ENCODE results near the gene SORBS2. TPM values are rescaled to one million over a fixed set of nuclear protein-coding genes. Genes with fewer than 3 reads are reported as not detected.
"Not testable (repeated sequence)": the region's sequence is repeated elsewhere in the genome, so short reads cannot be mapped to it uniquely, and the experiment has no call there.

Gene SORBS2
- total RNA-seq, 1 donor from 2014 or later: 1,779 TPM

DNA sequence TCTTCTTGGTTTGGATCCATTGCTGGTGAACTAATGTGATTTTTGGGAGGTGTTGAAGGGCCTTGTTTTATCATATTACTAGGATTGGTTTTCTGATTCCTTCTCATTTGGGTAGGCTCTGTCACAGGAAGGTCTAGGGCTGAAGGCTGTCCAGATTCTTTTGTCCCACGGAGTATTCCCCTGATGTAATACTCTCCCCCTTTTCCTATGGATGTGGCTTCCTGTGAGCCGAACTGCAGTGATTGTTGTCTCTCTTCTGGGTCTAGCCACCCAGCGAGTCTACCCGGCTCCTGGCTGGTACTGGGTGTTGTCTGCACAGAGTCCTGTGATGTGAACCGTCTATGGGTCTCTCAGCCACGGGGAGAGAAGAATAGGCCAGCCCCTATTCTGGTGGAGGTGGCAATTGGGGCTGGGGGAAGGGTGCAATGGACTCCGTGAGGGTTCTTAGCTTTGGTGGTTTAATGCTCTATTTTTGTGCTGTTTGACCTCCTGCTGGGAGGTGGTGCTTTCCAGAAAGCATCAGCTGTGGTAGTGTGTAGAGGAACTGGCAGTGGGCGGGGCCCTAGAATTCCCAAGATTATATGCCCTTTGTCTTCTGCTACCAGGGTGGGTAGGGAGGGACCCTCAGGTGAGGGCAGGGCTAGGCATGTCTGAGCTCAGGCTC, 252.6 kb downstream of the SORBS2 start:
- DNase-seq (ENCODE audit: low spot score); intact Hi-C loops (cut with DNase I): not testable (repeated sequence)

DNA sequence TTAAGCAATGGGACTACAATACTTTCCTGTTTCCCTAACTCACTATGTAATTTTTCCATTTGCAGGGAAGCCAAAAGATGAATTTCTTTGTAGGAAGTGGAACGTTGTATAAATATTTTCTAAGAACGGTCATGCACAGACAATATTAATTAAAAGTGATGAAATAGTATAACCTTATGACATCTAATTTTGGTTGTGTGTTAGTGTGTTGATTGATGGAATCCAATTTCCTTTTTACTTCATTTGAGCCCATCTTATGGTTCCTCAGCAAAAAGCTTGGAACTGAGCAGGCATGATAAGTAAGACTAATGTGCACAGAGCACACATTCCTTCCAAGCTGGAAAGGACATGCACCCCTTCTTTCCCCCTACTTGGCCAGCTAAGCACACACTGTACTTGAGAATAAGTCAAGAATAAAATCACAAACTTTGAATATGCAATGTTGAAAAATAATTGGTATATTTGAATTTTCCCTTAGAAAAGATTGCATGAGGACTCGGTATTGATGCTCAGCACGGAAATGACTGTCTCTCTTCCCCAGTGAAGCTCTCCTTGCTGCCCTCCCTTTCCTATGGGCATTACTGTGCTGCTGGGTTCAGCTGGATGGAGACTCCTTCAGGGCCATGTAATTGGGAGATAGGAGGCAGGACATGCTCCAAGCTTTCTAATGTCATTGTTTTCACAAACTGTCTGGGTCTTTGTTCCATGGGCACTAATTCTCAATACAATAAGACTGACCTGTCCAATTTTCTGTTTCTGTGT, 257.4 kb downstream of the SORBS2 start:
- DNase-seq (ENCODE audit: low spot score): no peak
- intact Hi-C loops (cut with DNase I): no loop called here

DNA sequence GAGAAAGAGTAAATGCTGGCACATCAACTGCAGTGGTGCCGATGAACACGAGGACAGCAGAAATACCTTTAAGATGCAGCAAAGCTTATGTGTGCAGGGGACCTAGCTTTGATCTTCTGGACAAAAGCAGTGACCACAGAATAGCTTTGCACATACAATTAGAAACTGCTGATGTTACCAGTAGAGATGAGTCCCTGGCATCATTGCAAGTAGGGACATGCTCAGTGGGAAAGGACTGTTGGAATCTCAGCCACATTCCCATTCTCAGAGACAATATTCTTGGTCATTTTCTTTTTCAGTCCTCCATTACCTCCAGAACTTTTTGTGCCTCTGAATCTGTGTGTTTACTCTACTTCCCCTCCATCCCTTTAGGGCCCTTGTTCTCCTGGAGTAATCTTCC, 259.7 kb downstream of the SORBS2 start:
- DNase-seq (ENCODE audit: low spot score): no peak
- intact Hi-C loops (cut with DNase I): no loop called here

DNA sequence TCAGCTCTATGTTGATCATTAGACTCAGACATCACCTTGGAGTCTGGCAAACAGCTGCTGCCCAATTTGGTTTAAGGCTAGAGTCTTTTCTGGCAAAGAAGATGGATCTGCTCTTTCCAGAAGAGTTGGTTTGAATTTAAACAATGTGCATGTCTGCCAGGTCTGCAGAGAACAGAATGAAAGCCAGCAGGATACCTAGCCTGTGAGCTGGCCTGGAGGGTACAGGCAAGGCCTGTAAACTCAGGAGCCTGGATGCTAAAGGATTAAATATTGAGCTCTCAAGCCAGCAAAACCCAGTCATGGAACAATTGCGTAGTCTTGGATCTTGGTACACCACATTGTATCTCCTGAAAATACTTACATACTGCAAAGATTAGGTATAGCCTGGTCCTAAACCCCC, 261.1 kb downstream of the SORBS2 start:
- intact Hi-C loops (cut with DNase I): no loop called here
- no peak for DNase-seq (ENCODE audit: low spot score)

DNA sequence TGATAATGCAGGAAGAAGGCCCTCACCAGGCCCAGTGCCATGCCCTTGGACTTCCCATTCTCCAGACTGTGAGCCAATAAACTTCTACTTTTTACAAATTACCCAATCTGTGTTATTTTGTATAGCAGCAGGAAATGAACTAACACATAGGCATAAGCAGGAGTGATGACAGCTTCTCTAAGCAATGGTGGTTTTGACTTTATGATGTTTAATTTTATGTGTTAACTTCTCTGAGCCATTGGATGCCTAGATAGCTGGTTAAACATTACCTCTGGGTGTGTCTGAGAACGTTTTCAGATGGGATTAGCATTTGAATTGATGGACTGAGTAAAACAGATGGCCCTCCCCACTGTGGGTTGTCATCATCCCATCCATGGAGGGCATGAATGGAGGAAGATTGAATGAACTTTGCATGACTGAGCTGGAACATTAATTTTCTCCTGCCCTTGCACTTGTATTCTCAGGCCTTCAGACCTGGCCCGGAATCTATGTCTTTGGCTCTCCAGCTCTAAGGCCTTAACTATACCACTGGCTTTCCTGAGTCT, 262.8 kb downstream of the SORBS2 start:
- DNase-seq (ENCODE audit: low spot score): no peak
- intact Hi-C loops (cut with DNase I): no loop called here

DNA sequence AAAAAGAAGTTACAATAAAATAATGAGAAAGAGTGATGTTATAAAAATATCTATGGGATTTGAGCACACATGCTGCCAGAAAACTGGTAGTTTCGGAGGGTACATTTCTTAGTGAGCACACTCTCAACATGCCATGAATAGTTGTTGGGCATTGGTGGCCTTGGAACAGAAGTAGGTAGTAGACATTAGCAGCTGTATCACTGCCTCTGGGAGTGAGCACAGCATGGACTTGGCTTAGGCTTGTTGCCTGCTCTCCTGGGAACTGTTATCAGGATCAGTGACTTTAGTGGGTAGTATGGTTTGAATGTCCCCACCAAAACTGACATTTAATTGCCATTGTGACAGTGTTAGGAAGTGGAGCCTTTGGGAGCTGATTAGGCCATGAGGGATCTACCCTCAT, 263.4 kb downstream of the SORBS2 start:
- intact Hi-C loops (cut with DNase I): no loop called here

DNA sequence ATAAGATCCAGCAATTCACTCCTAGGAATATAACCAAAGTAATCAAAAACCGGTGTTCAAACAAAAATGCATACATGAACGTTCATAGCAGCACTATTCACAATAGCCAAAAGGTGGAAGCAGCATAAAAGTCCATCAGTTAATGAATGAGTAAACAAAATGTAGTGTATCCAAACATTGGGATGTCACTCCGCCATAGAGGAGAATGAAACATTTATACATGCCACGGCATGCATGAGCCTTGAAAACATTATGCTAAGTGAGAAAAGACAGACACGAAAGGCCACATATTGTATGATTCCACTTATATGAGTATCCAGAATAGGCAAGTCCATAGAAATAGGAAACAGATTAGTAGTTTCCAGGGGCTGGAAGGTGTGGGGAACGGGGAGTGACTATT, 265.7 kb downstream of the SORBS2 start:
- DNase-seq (ENCODE audit: low spot score): no peak
- intact Hi-C loops (cut with DNase I): no loop called here

More for the DNA sequence above, 263.4 kb downstream of the SORBS2 start:
- no peak for DNase-seq (ENCODE audit: low spot score)

DNA sequence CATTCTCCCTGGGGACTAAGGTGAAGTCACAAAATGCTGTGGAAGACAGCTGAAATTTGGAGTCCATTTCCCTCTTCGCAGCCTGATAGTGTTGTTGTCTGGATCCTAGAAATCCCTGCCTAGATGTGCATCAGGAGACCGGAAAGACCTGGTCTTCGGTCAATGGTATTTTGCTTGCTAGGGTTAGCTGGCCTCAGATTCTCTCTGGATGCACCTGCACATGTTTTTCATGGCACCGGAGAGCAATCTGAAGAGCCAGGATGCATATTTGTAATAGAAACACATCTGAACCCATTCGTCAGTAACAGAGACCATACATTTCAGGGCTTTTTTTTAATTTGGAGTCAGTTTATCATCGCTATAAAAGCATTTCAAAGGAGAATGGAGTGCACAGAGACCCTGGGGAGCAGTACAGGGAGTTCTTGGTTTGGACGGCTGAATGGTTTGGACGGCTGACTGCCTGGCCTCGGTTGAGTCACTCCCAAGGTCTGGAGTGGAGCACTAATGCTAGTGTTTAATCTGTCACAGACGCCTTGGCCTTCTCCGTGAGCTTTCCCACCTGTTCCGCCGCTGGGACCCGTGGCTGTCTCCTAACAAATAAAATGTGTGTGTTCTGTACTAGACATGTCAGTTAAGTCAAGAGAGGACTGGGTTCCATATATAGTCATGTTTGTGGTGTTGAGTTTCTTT, 269.2 kb downstream of the SORBS2 start:
- intact Hi-C loops (cut with DNase I): no loop called here
- DNase-seq (ENCODE audit: low spot score): peak; percentile 80

DNA sequence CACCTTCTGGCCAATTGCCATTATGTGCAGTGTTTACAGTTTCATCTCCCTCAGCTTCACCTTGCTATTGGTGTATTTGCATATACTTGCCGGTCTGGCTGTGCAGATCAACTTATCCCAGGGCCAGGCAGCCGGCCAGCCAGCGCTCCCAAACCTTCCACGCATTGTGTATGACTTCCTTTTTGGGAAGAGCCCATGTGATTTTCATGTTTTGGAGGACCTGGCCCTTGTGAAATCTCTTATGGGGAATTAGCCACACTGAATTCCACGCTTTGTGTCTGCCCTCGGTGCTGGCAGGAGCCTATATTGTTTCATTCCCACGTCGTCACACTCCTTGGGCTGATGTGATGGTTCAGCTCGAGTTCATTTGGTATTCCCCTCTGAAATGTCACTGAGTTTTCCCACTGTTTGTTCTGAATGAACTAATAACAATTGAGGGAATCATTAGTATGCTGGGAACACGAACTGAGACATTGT, 270.7 kb downstream of the SORBS2 start:
- intact Hi-C loops (cut with DNase I): no loop called here
- DNase-seq (ENCODE audit: low spot score): no peak

DNA sequence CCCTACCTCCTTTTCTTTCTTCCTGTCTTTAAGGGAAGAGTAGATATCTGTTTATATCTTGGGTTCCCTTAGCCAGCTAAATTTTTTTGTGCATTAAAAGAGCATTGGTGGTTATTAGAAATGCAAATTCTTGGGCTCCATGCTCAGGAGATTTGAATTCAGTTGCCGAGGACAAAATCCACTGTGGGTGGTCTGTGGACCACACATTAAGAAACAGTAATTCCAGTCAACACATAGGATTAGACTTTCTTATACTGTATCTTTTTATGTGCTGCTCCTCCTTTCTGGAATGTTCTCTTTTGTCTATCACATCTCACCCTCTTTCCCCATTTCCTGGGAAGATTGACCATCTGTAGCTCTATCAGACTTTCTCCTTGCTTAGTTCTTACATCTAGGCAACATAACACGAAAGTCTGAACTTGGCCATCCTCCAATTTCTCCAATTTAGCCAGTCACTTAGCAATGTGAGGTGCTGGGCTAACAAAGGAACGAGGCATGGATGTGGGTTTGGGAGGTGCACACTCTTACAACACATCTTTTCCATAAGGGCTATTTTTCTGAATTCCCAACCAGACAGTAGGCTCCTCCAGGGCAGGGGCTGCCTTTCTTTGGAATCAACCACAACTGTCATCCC, 271.4 kb downstream of the SORBS2 start:
- intact Hi-C loops (cut with DNase I): no loop called here
- DNase-seq (ENCODE audit: low spot score): no peak

DNA sequence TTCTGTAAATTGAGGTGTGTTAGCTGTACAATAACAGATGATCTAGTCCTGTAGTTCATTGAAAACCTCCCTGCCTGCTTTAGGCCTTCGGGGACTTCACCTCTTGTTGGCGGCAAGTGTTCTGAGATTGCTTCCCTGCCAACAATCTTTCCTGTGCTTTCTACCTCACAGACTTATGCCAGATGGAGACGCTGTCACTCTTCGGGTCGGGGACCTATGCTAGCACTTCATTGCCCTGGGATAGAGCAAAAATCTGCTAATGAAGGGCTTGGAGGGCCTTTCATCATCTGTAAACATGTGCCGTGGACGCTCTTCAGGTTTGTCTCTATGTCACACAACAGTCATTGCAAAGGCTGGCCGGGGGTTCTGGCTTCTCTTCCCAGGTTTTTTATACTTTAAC, 272.0 kb downstream of the SORBS2 start:
- no peak for DNase-seq (ENCODE audit: low spot score)

DNA sequence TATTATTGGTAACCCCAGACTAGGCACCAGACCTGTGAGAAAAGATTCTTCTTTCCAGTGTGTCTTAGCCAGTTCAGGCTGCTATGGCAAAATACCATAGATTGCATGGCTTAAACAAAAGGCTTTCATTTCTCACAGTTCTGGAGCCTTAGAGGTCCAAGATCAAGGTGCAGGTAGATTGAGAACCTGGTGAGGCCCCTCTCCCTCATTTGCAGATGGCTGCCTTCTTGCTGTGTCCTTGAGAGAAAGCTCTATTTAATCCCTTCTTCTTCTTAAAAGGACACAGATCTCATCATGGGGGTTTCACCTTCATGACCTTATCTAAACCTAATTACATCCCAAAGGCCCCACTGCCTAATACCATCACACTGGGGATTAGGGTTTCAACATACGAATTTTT, 273.2 kb downstream of the SORBS2 start:
- intact Hi-C loops (cut with DNase I): loop anchor here (5.0 kb wide), 1 partner anchor 67 kb away; the partner anchor contains the start of gene CCDC110
- no peak for DNase-seq (ENCODE audit: low spot score)

More for the DNA sequence above, 272.0 kb downstream of the SORBS2 start:
- intact Hi-C loops (cut with DNase I): no loop called here

DNA sequence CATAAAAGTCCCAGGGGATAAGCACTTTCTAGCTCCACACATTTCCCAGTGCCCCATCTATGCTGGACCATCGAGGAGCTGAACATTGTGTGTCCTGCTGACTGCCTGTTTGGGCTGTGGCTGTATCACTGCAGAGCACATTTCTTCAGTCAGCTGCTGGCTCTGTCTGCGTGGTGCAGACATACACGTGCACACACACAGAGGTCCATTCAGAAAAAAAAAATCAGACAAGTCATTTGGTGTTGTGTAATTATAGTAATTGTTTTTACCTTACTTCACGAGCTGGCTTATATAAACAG, 275.6 kb downstream of the SORBS2 start:
- intact Hi-C loops (cut with DNase I): loop anchor here (5.0 kb wide), 1 partner anchor 64 kb away; the partner anchor contains the start of gene CCDC110
- no peak for DNase-seq (ENCODE audit: low spot score)

DNA sequence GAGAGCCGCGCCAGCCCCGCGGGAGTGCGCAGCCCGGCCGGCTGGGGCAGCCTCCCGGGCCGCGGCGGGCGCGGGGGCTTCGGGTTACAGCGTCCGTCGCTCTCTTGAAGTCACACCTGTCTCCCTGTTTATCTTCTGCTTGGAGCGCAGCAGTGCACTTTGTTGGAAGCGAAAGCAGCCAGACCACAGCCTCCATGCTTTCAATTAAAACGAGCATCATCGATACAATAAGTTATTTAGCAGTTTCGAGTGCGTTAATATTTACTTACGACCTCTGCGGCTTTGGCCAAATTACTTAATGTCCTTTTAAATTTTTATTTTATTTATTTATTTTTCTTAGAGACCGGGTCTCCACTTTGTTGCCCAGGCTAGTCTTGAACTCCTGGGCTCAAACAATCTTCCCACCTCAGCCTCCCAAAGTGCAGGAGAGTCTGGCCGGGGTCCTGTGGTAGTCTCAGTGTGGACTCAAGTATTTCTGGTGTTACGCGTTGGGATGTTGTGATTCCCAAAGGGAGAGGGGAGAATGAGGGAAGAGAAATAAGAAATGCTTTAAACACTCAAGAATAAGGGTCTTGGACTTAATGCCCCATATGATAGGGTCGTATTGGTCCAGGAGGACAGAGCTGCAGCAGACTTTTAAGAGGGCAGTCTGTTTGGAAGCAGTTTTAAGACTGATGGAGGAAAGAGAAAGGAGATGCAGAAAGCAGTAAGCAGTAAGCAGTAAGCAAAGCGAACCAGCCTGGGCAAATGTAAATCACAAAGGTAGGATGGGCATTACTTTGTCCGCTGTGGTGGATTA, 276.2 kb downstream of the SORBS2 start:
- no peak for DNase-seq (ENCODE audit: low spot score)
- intact Hi-C loops (cut with DNase I): loop anchor here (2.0 to 5.0 kb wide), 3 partner anchors 31 to 64 kb away; partner anchors contain the start of gene CCDC110
